ENCODE measurements around the gene SRBD1. TPM values are rescaled to one million over a fixed set of nuclear protein-coding genes. Genes with fewer than 3 reads are reported as not detected.

The SRBD1 gene
- polyA plus RNA-seq, 3 donors: 5.8 to 9.2 (median 7.0) TPM

DNA sequence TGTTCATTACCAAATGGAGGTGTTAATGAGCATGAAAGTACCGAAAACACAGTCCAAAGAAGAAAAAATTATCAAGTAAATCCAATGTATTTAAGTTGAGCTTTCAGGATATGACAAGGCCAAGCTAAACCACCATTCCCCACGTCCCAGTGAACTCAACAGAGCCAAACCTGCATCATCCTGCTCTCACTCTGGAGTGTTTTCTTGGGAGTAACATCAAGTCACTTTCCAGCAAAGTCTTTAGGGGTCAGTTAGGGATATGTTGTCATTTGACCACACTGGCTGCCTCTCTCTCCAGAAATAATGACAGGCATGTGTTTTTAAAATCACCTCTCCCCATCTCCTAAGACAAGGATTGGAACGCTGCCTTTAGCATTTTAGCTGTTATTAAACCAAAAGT is 140.5 kb downstream of the SRBD1 start:
- Histone ChIP-seq H3K9me3 (replicated peaks in 1 of 2; ENCODE audit: control insufficient read depth in 1 of 2, insufficient read depth in 1 of 2, low read length in 2 of 2) (no peaks in the 10 kb centered on the region), H3K9ac (ENCODE audit: insufficient read depth, low read length, poor library complexity, severe bottlenecking) (no peak overlapping the region), H3K36me3 (replicated peaks in 1 of 2; ENCODE audit: control insufficient read depth in 1 of 2, insufficient read depth in 2 of 2, low read length in 2 of 2) (peaks cover 0 to 8% of the 10 kb centered on the region in 2 donors), H3K4me2 (replicated peaks; ENCODE audit: extremely low read depth, low read length, poor library complexity, severe bottlenecking) (no peak overlapping the region), H3K79me2 (ENCODE audit: insufficient read depth, low read length) (no peaks in the 10 kb centered on the region), H3K27me3 (ENCODE audit: control insufficient read depth in 2 of 2, insufficient read depth in 2 of 2, low read length in 2 of 2) (no peaks in the 10 kb centered on the region), H3K4me3 (replicated peaks in 1 of 3; ENCODE audit: low read depth in 2 of 3, low read length in 3 of 3) (no peak overlapping the region), H3K27ac (ENCODE audit: low read depth in 1 of 2, low read length in 2 of 2) (no peak overlapping the region), H2AFZ (ENCODE audit: insufficient read depth, low read depth, low read length, poor library complexity, severe bottlenecking) (no peak overlapping the region), H3K4me1 (ENCODE audit: control insufficient read depth in 1 of 2, insufficient read depth in 2 of 2, low read length in 2 of 2) (peaks cover 0 to 9% of the 10 kb centered on the region in 2 donors), H4K20me1 (ENCODE audit: insufficient read depth, low read length) (no peaks in the 10 kb centered on the region)
- no peaks in the 10 kb centered on the region for H3K9me3 Mint-ChIP-seq
- H3K36me3 Mint-ChIP-seq: peaks cover 17 to 21% of the 10 kb centered on the region in 2 donors
- H3K4me1 Mint-ChIP-seq: peaks cover 23% of the 10 kb centered on the region
- no peak overlapping the region for H3K4me3 Mint-ChIP-seq
- WGBS (ENCODE audit: insufficient coverage): no CpG with 5 or more reads among the region's 3 CpGs
- intact Hi-C loops (cut with micrococcal nuclease): no loop called here
- DNase-seq: no peak
- peaks cover 0 to 2% (median 0%) of the 10 kb centered on the region in 3 donors for H3K27me3 Mint-ChIP-seq (ENCODE audit: low read depth in 3 of 3)
- no peak overlapping the region for H3K27ac Mint-ChIP-seq
- TF ChIP-seq, protein P1, sequence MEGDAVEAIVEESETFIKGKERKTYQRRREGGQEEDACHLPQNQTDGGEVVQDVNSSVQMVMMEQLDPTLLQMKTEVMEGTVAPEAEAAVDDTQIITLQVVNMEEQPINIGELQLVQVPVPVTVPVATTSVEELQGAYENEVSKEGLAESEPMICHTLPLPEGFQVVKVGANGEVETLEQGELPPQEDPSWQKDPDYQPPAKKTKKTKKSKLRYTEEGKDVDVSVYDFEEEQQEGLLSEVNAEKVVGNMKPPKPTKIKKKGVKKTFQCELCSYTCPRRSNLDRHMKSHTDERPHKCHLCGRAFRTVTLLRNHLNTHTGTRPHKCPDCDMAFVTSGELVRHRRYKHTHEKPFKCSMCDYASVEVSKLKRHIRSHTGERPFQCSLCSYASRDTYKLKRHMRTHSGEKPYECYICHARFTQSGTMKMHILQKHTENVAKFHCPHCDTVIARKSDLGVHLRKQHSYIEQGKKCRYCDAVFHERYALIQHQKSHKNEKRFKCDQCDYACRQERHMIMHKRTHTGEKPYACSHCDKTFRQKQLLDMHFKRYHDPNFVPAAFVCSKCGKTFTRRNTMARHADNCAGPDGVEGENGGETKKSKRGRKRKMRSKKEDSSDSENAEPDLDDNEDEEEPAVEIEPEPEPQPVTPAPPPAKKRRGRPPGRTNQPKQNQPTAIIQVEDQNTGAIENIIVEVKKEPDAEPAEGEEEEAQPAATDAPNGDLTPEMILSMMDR (IDR thresholded peaks at IDR 0.05): no peak

DNA sequence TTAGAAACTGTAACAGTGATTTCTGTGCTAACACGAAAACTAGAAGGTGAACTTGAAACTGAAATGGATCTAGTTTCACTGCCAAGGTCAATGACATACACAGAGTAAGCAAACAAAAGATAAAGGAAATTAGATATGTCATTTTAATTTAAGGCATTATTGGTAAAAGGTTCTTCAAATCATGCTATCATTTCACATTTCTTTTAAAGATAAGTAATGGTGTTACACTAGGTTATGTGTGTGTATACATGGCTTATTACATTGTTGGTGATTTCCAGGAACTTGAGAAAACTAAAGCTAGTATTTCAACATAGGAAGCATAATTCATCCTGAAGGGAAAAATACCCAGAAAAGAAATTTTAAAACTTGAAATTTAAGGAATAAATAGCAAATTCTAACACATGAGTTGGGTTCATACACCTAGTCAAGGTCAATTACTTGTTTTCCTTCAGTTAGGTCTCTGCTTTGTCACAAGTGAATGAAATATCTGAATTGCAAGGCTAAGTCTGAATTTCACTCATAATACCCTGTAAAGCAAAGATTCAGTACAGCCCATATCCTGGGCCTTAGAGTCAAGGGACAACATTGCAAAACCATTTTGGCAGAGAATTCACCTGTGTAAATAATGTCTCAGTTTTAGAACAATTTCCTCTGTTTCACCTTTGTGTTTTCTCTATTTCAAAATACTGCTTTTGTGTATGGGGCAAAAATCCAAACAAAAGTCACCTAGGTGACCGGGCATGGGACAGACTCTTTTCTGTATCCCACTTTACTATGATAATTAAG is 141.6 kb downstream of the SRBD1 start:
- no peak for DNase-seq
- no peak overlapping the region for H2AFZ ChIP-seq (ENCODE audit: insufficient read depth, low read depth, low read length, poor library complexity, severe bottlenecking)
- Mint-ChIP-seq H3K36me3 (peaks cover 11 to 14% of the 10 kb centered on the region in 2 donors), H3K27me3 (ENCODE audit: low read depth in 3 of 3) (peaks cover 0 to 2% (median 0%) of the 10 kb centered on the region in 3 donors), H3K9me3 (no peaks in the 10 kb centered on the region), H3K4me3 (no peak overlapping the region), H3K27ac (no peak overlapping the region), H3K4me1 (peaks cover 23% of the 10 kb centered on the region)
- H3K36me3 ChIP-seq (replicated peaks in 1 of 2; ENCODE audit: control insufficient read depth in 1 of 2, insufficient read depth in 2 of 2, low read length in 2 of 2): no peaks in the 10 kb centered on the region
- no peak overlapping the region for H3K27ac ChIP-seq (ENCODE audit: low read depth in 1 of 2, low read length in 2 of 2)
- intact Hi-C loops (cut with micrococcal nuclease): no loop called here
- H3K9ac ChIP-seq (ENCODE audit: insufficient read depth, low read length, poor library complexity, severe bottlenecking): no peak overlapping the region
- no CpG with 5 or more reads among the region's 2 CpGs for whole genome bisulfite sequencing (ENCODE audit: insufficient coverage)
- no peaks in the 10 kb centered on the region for H3K79me2 ChIP-seq (ENCODE audit: insufficient read depth, low read length)
- TF ChIP-seq, protein P1 (IDR thresholded peaks at IDR 0.05): no peak
- H3K4me1 ChIP-seq (ENCODE audit: control insufficient read depth in 1 of 2, insufficient read depth in 2 of 2, low read length in 2 of 2): peaks cover 0 to 9% of the 10 kb centered on the region in 2 donors
- no peak overlapping the region for H3K4me2 ChIP-seq (replicated peaks; ENCODE audit: extremely low read depth, low read length, poor library complexity, severe bottlenecking)
- no peaks in the 10 kb centered on the region for H3K27me3 ChIP-seq (ENCODE audit: control insufficient read depth in 2 of 2, insufficient read depth in 2 of 2, low read length in 2 of 2)
- no peak overlapping the region for H3K4me3 ChIP-seq (replicated peaks in 1 of 3; ENCODE audit: low read depth in 2 of 3, low read length in 3 of 3)
- H3K9me3 ChIP-seq (replicated peaks in 1 of 2; ENCODE audit: control insufficient read depth in 1 of 2, insufficient read depth in 1 of 2, low read length in 2 of 2): no peaks in the 10 kb centered on the region
- H4K20me1 ChIP-seq (ENCODE audit: insufficient read depth, low read length): no peaks in the 10 kb centered on the region
